ENCODE measurements around the gene CBX6.

The CBX6 gene

GRCh38 chr22:38819387-38819940 lies 52.6 kb downstream of the CBX6 start:
- no peak for DNase-seq (ENCODE audit: low read depth in 2 of 2)

- DNase-seq (ENCODE audit: low read depth in 2 of 2) = no peak
These were observed 54.8 kb downstream of the CBX6 start for GRCh38 chr22:38817196-38817595.

DNA sequence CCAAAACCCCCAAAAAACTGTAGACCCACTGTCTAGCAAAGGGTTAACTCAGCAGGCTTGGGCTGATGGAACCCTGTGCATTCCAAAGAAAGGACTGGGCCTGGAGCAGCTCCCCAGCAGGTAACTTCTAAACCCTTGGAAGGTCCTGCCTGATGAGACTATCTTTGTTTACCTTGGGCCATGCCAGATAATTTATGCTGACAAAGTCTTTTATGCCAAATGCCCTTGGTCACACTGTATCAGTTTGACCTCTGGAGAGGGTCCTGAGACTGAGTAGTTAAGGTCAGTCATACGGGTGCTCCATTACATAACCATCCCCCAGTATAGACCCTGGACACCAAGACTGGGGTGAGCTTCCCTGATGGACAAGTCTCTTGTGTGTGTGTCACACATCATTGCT lies 56.2 kb downstream of the CBX6 start:
- DNase-seq (ENCODE audit: low read depth in 2 of 2) = no peak

Data from stimulated activated CD4-positive, alpha-beta T cell treated with anti-CD3 and anti-CD28 coated beads, Interleukin-1b, Interleukin-23, amount 100 ng/mL, for 1 hour (primary cell).